ENCODE data around the gene AGPS. TPM values are rescaled to one million over a fixed set of nuclear protein-coding genes. Genes with fewer than 3 reads are reported as not detected.

AGPS gene
- total and polyA plus RNA-seq, 9 of the 15 experiments (the other 6 are each of a cell fraction or from before 2014, with no cell fraction given), result 15.5 to 211 (median 63.1) TPM

DNA sequence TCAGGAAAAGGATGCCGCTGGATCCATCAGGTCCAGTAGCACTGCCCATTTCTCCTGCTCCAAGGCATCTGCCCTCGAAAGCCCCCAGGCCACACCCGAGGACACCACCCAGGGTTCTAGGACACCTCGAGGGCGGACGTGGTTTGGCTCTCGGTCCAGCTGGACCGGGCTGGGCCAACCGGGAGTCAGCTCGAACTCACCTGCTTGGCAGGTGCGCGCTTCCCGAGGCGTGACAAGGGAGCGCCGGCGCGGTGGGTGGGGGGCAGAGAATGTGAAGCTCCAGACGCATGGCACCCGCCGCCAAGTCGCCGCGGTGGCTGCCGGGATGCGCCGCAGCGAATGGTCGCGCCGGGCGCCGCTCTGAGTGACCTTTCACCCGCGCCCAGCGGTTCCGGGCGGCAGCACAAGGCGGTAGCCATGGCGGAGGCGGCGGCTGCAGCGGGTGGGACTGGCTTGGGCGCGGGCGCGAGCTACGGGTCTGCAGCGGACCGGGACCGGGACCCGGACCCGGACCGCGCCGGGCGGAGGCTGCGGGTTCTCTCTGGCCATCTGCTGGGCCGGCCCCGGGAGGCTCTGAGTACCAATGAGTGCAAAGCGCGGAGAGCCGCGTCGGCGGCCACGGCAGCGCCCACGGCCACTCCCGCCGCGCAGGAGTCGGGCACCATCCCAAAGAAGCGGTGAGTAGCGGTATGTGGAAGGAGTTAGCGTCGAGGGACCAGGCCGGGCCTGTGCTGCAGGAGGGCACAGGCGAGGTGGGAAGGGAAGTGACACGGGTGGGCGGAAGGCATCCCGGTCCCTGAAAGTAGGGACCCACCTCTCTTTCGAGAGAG, at the start of gene AGPS (continued):
- TF ChIP-seq, protein P1, sequence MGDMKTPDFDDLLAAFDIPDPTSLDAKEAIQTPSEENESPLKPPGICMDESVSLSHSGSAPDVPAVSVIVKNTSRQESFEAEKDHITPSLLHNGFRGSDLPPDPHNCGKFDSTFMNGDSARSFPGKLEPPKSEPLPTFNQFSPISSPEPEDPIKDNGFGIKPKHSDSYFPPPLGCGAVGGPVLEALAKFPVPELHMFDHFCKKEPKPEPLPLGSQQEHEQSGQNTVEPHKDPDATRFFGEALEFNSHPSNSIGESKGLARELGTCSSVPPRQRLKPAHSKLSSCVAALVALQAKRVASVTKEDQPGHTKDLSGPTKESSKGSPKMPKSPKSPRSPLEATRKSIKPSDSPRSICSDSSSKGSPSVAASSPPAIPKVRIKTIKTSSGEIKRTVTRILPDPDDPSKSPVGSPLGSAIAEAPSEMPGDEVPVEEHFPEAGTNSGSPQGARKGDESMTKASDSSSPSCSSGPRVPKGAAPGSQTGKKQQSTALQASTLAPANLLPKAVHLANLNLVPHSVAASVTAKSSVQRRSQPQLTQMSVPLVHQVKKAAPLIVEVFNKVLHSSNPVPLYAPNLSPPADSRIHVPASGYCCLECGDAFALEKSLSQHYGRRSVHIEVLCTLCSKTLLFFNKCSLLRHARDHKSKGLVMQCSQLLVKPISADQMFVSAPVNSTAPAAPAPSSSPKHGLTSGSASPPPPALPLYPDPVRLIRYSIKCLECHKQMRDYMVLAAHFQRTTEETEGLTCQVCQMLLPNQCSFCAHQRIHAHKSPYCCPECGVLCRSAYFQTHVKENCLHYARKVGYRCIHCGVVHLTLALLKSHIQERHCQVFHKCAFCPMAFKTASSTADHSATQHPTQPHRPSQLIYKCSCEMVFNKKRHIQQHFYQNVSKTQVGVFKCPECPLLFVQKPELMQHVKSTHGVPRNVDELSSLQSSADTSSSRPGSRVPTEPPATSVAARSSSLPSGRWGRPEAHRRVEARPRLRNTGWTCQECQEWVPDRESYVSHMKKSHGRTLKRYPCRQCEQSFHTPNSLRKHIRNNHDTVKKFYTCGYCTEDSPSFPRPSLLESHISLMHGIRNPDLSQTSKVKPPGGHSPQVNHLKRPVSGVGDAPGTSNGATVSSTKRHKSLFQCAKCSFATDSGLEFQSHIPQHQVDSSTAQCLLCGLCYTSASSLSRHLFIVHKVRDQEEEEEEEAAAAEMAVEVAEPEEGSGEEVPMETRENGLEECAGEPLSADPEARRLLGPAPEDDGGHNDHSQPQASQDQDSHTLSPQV (IDR thresholded peaks at IDR 0.05), result peak; percentile 99
- TF ChIP-seq ZNF589 (CRISPR knock-in tag; IDR thresholded peaks at IDR 0.05; ENCODE audit: low read depth), result peak; percentile 78
- TF ChIP-seq TAF1 (IDR thresholded peaks at IDR 0.05; ENCODE audit: control insufficient read depth, extremely low read depth, insufficient read depth, low read length, severe bottlenecking), result peak; percentile 95
- no peak; the same call in 1 of the 2 replicates for TF ChIP-seq HSF4 (CRISPR knock-in tag; IDR thresholded peaks at IDR 0.05; ENCODE audit: borderline replicate concordance)
- TF ChIP-seq RBM25 (IDR thresholded peaks at IDR 0.05; ENCODE audit: low read depth, low read length, severe bottlenecking), result peak; percentile 62
- TF ChIP-seq TEAD2 (tag; IDR thresholded peaks at IDR 0.05), result no peak
- TF ChIP-seq MAFK (IDR thresholded peaks at IDR 0.05; ENCODE audit: low read length), result no peak
- 0 out of 2 replicates have a peak, but pooled peaks have one; percentile 41 for TF ChIP-seq ZNF140 (CRISPR knock-in tag; IDR thresholded peaks at IDR 0.05)
- peak; percentile 85 for TF ChIP-seq GABPB1 (CRISPR knock-in tag; IDR thresholded peaks at IDR 0.05)
- TF ChIP-seq NFYB (IDR thresholded peaks at IDR 0.05; ENCODE audit: extremely low read depth, insufficient read length), result no peak
- no peak for TF ChIP-seq NBN (IDR thresholded peaks at IDR 0.05; ENCODE audit: low read depth)
- 0 out of 2 replicates have a peak, but pooled peaks have one; percentile 78 for TF ChIP-seq FOXO4 (CRISPR knock-in tag; IDR thresholded peaks at IDR 0.05)
- peak; percentile 94 for TF ChIP-seq HDAC8 (tag; IDR thresholded peaks at IDR 0.05)
